GM10847 (cell line): Measurements from ENCODE around the gene KLHL17.

Source experiments
- POLR2A ChIP-seq: IDR thresholded peaks from 2 replicates; pipeline ENCODE4 v1.6.1; 2011; ENCODE audit not compliant: insufficient read length; ENCODE audit errors: extremely low read depth

KLHL17 gene

DNA sequence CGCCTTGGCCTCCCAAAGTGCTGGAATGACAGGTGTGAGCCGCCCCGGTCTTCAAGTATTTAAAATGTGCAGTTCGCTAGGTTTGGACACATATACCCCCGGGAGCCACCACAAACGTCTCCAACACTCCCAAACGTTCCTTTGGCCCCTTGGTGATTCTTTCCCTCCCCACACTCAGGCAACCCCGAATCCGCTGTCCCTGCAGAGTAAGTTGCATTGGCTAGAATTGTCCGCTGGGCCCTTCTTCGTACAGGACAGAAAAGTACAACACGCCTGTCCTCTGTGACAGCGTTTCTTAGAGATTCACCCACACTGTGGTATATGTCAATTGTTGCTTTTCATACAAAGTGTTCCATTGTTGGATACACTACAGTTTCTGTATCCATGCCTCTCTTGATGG, 24.7 kb downstream of the KLHL17 start:
- TF ChIP-seq POLR2A: no peak

DNA sequence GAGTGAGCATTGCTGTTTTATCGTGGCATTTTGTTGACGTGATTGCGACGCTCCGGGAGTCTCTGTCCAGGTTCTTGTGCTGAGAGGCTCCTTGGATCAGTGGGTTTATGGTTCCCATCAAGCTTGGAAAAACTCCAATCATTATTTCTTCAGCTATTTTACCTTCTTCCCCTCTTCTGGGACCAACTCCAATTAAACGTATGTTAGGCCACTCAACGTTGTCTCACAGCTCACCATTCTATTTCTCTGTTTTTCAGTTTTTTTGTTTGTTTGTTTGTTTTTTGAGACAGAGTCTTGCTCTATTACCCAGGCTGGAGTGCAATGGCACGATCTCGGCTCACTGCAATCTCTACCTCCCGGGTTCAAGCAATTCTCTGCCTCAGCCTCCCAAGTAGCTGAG, 31.5 kb downstream of the KLHL17 start:
- TF ChIP-seq POLR2A: no peak

DNA sequence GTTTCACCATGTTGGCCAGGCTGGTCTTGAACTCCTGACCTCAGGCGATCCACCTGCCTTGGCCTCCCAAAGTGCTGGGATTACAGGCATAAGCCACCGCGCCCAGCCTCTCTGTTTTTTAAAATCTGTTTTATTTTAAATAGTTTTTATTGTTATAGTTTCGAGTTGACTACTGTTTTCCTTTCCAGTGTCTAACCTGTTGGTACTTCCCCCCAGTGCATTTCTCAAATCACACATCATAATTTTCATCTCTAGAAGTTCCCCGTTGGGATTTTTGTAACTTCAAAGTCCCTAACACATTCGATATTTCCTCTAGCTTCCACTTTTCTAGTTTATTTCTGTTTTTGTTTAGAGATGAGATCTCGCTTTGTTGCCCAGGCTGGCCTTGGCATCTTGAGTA, 32.0 kb downstream of the KLHL17 start:
- no peak for TF ChIP-seq POLR2A

DNA sequence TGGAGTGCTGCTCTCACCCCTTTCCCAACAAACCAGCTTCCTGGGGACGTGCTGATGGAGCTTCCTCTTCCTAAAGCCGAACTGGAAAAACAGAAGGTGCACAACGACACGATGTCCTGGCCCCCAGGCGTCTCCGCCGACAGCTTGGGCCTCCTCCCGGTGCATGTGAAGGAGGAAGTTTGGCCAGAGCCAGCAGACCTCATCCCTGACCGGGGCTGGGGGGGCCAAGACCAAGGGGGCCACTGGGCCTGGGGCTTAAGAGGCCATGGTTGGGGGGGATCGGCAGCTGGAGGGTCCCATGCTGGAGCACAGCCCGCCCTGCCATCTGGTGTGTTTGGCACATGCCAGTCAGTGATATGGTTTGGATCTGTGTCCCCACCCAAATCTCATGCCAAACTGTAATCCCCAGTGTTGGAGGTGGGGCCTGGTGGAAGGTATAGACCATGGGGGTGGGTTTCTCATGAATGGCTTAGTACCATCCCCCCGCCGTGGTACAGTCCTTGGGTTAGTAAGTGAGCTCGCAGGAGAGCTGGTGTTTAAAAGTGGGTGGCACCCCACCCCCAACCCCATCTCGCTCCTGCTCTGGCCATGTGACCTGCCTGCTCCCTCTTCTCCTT, 33.1 kb downstream of the KLHL17 start:
- no peak for TF ChIP-seq POLR2A

DNA sequence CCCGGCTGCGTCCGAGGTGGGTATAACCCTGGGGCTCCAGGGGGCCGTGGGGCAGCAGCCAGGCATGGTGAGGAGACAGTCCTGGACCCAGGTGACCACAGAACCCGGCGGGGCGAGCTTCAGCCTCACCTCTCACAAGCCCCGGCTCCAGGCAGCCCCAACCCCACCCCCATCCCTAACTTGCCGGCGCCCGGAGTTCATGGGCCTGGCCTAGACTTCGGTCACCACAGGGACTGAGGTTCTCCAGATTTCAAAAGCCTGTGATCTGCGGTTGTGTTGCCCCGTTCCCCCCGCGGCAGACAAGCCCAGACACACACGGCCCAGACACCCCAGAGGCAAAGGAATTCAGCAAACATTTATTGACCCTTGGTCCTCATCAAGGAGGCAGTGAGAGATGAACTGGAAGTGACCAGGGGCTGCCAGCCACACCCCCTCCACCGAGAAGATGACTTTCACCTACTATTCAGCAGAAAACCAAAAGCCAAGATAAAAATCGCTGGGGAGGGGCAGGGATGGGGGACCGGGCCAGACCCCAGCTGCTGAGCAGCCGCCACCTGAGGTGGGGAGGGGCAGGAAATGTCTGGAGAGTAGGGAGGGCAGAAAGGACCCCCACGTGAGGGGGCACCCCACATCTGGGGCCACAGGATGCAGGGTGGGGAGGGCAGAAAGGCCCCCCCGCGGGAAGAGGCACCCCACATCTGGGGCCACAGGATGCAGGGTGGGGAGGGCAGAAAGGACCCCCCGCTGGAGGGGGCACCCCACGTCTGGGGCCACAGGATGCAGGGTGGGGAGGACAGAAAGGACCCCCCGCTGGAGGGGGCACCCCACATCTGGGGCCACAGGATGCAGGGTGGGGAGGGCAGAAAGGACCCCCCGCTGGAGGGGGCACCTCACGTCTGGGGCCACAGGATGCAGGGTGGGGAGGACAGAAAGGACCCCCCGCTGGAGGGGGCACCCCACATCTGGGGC, 35.6 kb downstream of the KLHL17 start:
- no peak for TF ChIP-seq POLR2A

DNA sequence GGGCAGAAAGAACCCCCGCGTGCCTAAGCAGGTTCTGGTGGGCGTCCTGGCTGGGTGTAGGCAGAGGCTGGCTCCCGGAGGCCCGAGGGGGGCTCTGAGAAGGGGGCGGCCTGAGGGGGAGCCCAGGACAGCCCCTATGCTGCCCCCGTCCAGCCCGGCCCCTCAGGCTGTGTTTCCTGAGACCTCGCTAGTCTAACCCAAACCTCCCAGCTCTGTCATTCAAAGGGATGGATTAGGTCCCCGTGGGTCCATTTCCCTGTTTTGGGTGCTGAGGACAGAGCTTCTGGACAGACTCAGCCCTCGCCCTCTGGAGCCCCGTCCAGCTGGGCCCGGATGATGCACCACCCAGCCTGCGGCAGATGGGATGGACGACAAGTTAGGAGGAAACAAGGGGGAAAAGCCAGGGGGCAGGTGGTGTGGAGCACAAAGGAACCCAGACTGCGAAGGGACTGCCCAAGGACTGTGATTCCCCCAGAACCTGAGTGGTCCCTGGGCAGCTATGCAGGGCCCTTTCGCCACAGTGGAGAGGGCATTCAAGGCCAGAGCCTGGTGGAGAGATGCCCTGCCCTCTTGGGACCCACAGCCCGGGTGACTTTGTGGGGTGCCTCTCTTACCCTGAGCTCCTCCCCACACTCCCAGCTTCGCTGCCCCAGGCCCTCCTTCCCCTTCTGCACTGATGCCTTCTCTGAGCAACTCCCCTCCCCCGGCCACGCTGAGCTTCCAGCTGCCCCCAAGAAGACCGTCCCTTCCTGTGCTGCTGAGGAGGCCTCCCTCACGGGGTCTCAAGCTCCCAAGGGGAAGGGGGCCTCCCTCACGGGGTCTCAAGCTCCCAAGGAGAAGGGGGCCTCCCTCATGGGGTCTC, 36.7 kb downstream of the KLHL17 start:
- no peak for TF ChIP-seq POLR2A

DNA sequence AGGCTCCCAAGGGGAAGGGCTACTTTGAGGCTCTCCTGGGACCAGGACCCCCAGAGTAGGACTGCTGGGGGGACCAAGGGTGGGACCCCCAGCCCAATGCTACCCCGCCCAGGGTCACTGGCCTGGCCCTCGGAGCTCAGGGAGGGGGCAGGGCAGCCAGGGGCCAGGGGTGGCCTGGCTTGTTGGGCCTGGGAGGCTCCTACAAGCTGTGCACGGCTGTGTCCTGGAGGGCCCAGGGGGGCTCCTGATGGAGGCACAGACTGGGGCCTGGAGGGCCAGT, 37.3 kb downstream of the KLHL17 start:
- TF ChIP-seq POLR2A: no peak

DNA sequence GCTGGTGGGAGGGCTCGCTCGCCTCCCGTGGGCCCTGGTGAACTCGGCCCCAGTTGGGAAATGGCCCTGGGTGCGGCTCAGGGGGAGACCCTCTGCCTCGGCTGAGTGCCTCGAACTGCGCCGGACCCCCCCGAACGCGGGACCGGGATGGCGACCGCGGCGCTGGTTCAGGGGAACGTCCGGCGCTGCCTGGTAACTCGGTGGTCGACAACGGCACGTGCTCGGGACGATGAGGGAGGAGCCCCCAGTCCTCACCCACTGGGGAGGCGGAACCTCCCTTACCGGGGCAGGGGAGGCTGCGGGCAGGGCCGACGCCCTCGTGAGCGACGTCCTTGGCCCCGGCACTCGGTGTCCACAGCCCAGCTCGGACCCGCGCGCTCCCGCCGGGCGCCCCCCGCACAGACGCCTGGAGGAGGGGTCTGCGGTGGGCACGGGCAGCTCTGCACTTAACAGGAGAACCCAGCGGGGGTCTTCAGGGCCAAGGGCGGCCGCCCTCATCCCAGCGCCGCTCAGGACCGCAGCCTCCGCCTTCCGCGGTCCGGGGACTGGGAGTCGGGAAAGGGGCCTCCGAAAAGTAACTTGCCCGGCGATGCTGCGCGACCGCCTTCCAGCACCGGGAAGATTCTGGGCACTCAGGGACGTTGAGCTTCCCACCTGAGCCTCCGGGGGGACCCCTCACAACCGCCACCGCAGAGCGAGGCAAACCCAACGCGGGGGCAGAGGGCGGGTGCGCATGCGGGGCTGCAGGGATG, 37.8 kb downstream of the KLHL17 start:
- no peak for TF ChIP-seq POLR2A

DNA sequence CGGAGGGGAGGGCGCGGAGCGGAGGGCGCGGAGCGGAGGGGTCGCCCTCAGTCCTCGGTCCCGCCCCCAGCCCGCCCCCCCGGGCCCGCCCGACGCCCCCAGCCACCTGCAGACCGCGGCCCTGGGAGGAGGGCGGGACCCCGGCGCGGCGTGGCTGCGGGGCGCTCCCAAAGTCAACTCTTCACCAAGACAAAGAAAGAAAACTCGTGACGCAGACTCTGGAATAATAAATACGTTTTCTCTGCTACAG, 38.3 kb downstream of the KLHL17 start:
- no peak for TF ChIP-seq POLR2A

DNA sequence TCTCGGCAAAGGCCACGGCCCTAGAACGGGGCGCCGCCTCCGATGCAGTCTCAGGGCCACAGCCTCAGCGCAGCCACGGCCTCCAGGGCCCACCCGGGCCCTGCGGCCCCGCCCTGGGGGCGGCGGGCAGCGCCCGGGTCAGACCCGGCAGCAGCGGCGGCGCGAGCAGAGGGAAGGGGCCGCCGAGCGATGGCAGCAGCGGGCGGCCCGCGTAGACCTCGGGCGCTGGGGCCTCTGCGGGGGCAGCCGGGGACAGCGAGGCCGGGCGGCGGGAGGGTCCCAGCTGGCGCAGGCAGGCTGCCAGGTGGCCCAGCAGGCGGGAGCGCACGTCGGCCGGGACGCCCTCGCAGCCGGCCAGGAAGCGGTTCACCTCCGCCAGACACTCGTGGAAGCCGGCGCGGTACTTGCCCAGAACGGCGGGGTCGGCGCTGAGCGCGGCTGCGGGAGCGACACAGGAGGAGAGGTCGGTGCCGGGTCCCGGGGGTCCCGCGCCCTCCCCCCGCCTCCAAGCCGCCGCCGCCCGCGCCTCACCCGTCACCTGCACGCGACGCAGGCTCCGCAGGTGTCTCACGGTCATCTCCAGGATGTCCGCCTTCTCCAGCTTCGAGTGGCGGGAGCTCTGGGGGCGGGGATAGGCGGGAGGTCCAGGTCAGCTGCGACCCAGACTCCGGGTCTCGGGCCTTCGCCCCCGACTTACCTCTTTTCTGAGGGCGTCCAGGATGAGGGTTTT, 38.8 kb downstream of the KLHL17 start:
- no peak for TF ChIP-seq POLR2A

DNA sequence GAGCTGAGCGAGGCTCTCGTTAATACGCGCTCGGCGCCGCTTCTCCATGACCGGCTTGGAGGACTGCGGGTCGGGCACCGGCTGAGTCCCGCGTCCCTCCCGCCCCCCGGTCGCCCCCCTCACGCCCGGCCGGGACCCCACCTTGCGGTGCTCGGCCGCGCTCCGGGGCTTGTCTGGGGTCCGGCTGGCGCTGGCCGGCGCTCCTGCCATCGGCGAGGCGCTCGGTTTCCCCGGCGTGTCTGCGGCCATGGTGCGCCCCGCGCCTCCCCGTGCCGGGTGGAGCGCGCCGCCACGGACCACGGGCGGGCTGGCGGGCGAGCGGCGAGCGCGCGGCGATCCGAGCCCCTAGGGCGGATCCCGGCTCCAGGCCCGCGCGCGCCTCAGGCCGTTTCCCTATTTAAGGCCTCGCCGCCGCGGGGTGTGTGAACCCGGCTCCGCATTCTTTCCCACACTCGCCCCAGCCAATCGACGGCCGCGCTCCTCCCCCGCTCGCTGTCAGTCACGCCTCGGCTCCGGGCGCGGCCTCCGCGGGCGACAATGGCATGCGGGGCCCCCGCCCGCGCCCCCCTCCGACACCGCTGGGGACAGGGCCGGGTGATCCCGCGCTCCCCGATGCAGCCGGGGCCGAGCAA, 39.5 kb downstream of the KLHL17 start, which contains the start of gene HES4:
Gene HES4 (minus strand): TSS at position 373 of the 632 bp plus-strand sequence. CDS start 124 bp downstream, at position 249.
- no peak for TF ChIP-seq POLR2A

DNA sequence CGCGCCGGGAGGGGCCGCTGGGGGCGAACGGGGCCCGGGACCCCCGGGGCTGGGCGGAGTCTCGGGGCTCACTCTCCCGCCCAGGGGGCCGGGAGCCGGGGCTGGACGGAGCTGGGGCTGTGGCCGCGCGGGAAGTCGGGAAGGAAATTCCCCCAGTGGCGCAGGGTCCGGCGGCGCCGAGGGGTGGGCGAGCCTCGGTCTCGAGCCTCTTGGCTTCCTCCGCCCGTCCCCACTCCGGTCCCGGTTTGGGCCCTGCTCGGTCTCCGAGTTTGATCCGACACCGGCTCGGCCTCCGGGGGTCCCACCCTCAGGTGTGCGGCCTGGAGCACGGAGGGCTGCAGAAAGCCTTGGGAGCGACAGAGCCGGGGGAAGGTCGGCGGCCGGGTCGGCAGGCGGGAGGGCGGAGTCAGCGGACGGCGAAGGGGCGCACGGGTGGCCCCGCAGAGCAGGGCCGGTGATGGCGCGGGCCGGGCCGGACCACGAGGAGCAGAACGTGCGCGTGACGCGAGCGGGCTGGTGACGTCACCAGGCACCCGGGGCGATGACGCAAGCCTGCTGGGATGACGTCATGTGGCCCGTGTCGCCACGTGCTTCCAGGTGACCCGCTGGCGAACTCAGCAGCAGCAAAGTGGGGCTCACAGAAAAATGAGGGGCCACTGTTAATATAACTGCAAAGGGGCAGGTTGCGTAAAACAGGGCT, 40.1 kb downstream of the KLHL17 start:
- no peak for TF ChIP-seq POLR2A

DNA sequence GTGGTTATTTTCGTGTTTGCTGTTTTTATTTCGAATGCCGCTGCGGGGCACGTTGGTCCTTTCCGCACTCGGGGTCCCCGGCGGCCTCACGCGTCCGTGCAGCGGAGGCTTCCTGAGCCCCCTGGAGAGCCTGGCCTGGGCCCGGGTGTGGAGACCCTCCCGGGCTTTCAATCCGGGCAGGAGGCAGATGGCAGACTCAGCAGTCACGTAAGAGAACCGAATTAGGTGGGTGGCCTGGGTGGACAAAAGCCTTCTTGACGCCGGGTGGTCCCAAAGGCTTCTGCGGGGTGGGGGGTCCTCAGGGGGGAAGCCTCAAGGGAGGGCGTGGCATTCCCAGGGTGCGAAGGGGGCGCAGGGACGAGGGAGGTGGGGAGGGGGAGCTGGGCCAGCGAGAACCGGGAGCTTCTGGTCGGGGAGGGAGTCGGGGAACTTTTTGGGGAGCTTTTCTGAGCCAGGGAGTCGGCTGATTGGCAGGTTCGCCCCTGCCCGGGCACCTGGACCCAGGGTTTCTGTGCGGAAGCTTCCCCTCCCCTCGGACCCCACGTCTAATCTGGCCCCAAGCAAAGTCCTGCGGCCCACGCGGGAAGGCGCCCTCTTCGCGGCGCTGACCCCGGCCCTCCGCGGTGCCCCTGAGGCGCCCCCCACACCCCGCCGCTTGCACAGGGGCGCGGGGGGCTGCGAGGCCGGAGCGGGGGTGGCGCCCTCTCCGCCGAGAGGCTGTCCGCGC, 40.8 kb downstream of the KLHL17 start:
- no peak for TF ChIP-seq POLR2A
